GM19239 (cell line): ENCODE measurements around the gene RBM4B.

Source experiments
- DNase-seq: peaks from one replicate; pipeline ENCODE4 v3.0.0; 2011; ENCODE audit warnings: low spot score; ENCODE audit not compliant: insufficient read length
- FAIRE-seq: peaks from 2 replicates; lab custom pipeline; 2011; peaks lifted over from hg19 to GRCh38; lab: Jason Lieb, UNC

Gene RBM4B

GRCh38 chr11:66688561-66689534, 11.2 kb upstream of the RBM4B start:
- DNase-seq (no peak), FAIRE-seq (no peak)

- FAIRE-seq (no peak), DNase-seq (no peak)
Observed at GRCh38 chr11:66687831-66688281, 10.2 kb upstream of the RBM4B start.

- FAIRE-seq: no peak
- DNase-seq: no peak
Observed at GRCh38 chr11:66686801-66687750, 9.4 kb upstream of the RBM4B start.

- DNase-seq (no peak), FAIRE-seq (no peak)
Observed at GRCh38 chr11:66686100-66686785, 8.6 kb upstream of the RBM4B start.

- DNase-seq: no peak
- no peak for FAIRE-seq
Observed at GRCh38 chr11:66685276-66686099, 7.8 kb upstream of the RBM4B start.

GRCh38 chr11:66684635-66685034, 6.9 kb upstream of the RBM4B start:
- no peak for DNase-seq
- no peak for FAIRE-seq

GRCh38 chr11:66683877-66684276, 6.2 kb upstream of the RBM4B start:
- no peak for DNase-seq
- FAIRE-seq: no peak

- DNase-seq: no peak
- no peak for FAIRE-seq
Observed at GRCh38 chr11:66680966-66681645, 3.4 kb upstream of the RBM4B start.

GRCh38 chr11:66676931-66677598, 622 bp downstream of the RBM4B start:
- no peak for DNase-seq
- FAIRE-seq: no peak

GRCh38 chr11:66676282-66676919, 1.3 kb downstream of the RBM4B start:
- no peak for FAIRE-seq
- no peak for DNase-seq

- DNase-seq: no peak
- FAIRE-seq: no peak
Observed at GRCh38 chr11:66674964-66675602, 2.6 kb downstream of the RBM4B start.

- no peak for FAIRE-seq
- DNase-seq: no peak
Observed at GRCh38 chr11:66670816-66671215, 6.9 kb downstream of the RBM4B start.

GRCh38 chr11:66665369-66665768, 12.3 kb downstream of the RBM4B start:
- no peak for FAIRE-seq

GRCh38 chr11:66663741-66664296, 13.9 kb downstream of the RBM4B start:
- no peak for DNase-seq
- FAIRE-seq: no peak

More at GRCh38 chr11:66665369-66665768, 12.3 kb downstream of the RBM4B start:
- no peak for DNase-seq

GRCh38 chr11:66659763-66660162, 17.9 kb downstream of the RBM4B start:
- DNase-seq: no peak

GRCh38 chr11:66653123-66653522, 24.6 kb downstream of the RBM4B start:
- FAIRE-seq: no peak
- no peak for DNase-seq

More at GRCh38 chr11:66659763-66660162, 17.9 kb downstream of the RBM4B start:
- no peak for FAIRE-seq

GRCh38 chr11:66652651-66653050, 25.0 kb downstream of the RBM4B start:
- DNase-seq: no peak
- FAIRE-seq: no peak
